Left renal pelvis (tissue), 4 donors: ENCODE results near the gene TMEM225B. TPM values are rescaled to one million over a fixed set of nuclear protein-coding genes. Genes with fewer than 3 reads are reported as not detected.
"Not testable (repeated sequence)": the region's sequence is repeated elsewhere in the genome, so short reads cannot be mapped to it uniquely, and the experiment has no call there.

Source experiments
- DNase-seq, 4 donors: peaks; one replicate each; pipeline ENCODE4 v3.0.0-alpha.2; 2013; ENCODE audit warnings: low read depth in 4 of 4, low spot score in 3 of 4
- polyA plus RNA-seq, 4 donors: library from polyadenylated mRNA; unstranded; fragments of 120-200 nt; gene quantifications; one replicate each; pipeline ENCODE4 v1.2.1, GENCODE V29; 2013; ENCODE audit not compliant: insufficient read length in 4 of 4

Gene TMEM225B
- polyA plus RNA-seq, 4 donors, result 2.0 to 3.0 (median 2.5) TPM

DNA sequence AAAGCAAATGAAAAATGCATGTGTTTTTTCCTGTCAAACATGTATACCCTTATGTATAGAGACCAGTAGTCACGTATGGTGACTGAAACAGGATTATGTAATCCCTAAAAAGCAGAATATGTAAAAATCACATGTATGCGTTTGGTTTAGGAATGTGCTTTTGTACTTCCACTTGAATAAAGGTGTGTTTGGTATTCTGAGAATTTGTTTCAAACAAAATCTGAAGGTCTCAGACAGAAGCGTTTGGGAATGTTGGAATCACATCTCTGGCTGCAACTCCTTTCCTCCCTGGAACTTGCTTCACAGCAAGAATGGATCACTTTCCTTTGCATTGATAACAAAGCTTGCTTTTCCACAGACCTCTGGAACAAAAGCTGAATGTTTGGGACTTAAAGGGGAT is 21.8 kb upstream of the TMEM225B start:
- no peak for DNase-seq

DNA sequence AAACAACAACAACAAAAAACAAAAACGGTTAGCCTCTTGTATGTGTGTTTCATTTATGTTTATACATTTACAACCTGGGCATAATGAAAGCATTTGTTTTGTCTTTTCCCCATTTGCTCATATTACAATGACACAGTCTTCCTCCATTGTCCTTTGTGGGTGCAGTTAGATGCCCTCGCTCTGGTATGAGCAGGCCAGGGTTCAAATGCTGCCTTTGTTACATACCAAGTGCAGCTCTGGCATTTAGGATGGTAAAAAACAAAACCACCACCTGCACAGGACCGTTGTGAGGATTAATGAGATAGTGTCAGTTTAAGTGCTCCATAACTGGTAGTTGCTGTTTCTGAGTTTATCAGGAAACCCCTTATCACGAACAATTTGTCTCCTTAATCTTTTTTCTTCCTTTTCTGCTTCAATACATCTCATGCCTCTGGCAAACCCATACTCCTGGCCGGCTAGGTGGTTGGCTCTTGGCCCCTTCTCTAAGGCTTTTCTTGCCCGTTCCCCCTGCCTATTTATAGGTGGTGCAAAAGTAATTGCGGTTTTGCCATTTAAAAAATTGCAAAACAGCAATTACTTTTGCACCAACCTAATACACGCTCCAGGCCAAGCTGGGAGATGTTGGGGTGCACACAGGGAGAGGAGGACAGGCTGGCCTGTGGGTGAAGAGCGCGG is 18.6 kb upstream of the TMEM225B start:
- no peak for DNase-seq

DNA sequence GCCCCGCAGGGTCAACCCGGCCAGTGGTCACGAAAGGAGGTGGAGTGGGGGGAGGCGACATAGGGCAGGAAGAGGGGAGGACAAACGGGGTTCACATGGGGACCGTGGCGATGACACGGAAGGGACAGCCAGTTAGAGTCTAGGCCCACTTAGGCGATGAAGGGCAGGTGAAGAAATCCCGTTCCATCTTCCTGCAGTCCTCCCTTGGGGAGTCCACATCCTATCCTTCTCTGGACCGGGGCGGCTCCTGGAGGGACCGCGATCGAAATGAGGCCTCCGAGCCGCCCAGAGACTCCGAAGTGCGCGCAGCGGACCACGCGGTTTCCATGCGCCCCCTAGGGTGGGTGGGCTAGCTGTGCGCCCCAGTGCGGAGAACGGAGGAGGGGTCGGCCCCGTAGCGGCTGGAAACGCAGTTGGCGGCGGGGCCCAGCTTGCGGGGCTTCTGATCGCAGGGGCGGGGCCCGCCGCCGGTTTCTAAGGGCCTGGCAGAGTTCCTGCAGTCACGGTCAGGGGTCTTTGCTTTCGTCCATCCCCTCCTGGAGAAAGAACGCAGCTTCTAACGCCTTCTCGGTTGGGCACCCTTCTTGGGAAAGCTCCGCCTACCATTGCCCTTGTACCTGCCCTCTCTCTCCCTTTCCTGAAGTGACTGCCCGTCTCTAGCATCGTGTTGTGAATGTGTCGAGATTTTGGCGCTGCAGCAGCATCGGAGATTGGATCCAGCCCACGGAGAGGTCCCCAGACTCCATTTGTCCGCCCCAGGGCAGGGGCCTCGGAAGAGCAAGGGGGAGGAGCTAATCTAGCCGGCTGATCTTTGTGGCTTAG is 17.9 kb upstream of the TMEM225B start:
- DNase-seq, result peak; percentile 35 to 50 (median 46)

DNA sequence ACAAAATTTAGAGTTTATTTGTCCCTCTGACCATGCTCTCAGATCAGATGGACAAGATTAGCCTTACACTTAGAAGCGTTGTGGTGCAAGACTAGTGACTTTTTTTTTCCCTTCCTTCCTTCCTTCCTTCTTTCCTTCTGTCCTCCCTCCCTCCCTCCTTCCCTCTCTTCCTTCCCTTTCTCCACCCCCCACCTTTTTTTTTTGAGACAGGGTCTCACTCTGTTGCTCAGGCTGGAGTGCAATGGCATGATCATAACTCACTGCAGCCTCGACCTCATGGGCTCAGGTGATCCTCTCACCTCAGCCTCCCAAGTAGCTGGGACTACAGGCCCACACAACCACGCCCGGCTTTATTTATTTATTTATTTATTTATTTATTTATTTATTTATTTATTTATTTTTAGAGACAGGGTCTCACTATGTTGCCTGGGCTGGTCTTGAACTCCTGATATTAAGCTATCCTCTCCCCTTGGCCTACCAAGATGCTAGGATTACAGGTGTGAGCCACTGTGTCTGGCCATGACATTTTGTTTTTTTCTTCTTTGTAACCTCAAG is 17.2 kb upstream of the TMEM225B start:
- not testable (repeated sequence) for DNase-seq

- DNase-seq, result no peak
Measured at GRCh38 chr7:99588868-99589267, 9.2 kb upstream of the TMEM225B start.

GRCh38 chr7:99594948-99595745 is 2.9 kb upstream of the TMEM225B start:
- no peak for DNase-seq

DNA sequence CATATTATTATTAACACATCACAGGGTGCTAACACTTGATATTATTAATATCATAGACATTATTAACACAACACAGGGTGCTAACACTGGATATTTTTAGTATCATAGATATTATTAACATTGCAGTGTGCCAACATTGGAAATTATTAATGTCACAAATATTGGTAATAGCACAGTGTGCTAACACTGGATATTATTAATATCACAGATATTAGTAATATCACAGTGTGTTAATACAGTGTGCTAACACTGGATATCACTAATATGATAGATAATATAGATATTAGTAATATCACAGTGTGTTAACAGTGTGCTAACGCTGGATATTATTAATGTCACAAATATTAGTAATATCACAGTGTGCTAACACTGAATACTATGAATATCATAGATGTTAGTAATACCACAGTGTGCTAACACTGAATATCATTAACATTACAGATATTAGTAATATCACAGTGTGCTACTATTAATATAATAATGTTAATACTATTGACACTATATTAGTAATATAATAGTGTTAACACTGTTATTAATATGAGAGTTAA is 1.6 kb upstream of the TMEM225B start:
- DNase-seq, result no peak

DNA sequence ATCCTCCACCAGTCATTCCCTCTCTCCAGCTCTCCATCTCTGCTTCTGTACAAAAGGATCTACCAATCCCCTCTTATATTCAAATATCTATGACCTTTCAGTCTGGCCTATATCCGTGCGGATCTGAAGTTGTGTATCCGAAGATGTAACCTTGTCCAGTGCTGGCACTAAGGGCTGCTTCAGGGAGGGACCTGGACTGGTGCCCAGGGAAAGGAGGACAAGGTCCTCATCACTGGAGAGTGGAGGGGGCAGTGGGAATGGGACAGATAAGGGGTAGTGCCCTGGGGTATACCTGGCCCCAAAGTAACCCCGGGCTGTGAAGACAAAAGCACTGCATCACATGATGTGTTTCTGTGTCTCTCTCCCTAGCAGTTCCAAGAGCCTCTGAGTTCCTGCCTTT is 1.8 kb downstream of the TMEM225B start:
- DNase-seq, result no peak

DNA sequence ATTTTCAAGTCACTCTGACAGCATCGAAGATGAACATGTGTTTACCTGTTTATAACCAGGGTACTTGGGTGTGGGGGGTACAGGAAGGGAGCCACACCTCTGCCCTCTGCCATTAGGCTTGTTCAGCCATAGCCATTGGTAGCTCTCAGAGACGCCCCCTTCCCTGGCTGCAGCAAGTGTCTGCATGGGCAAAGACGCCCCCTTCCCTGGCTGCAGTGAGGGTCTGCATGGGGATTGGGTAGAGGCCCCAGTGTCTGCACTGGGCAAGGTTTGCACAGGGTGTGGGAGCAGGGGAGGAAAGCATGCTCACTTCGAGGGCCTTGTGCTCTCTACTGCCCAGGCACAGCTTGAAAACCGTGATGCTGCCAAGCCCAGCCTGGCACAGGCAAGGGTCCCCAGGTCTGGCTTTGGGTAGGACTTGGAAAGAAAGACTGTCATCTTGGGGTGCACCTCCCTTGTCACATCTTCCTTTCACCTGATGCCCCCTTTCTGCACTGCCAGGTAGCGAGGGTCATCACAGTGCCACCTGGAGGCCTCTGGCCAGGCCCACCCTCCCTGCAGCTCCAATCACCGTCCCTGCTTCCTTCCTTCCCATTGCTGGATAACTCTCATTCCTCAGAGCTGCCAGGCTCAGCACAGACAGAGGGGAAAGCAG is 3.7 kb downstream of the TMEM225B start:
- no peak for DNase-seq

DNA sequence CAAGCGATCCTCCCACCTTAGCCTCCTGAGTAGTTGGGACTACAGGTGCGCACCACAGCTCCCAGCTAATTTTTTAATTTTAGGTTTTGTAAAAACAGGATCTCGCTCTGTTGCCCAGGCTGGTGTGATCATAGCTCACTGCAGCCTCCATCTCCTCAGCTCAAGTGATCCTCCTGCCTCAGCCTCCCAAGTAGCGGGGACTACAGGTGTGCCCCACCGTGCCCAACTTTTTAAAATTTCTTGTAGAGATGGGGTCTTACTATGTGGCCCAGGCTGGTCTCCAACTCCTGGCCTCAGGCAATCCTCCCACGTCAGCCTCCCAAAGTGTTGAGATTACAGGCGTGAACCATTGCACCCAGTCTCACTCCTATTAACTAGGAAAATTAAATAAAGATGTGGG is 7.5 kb downstream of the TMEM225B start:
- DNase-seq, result no peak

GRCh38 chr7:99606531-99606930 is 8.5 kb downstream of the TMEM225B start:
- no peak for DNase-seq

DNA sequence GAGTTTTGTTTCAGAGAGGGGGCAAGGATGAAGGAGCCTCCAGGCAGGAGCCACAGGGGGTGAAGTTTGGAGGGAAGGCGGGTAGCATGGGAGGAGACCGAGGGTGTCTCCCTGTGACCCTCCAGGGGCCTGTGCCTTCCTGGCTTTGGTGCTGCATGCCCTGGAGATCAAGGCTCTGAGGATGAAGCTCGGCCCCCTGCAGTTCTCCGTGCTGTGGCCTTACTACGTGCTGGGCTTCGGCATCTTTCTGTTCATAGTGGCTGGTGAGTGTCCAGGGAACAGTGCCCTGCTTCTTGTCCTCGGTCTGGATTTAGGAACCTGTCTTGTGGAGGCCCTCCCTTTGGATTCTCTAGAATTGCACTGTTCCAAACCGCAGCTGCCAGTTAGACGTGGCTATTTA is 9.5 kb downstream of the TMEM225B start:
- no peak for DNase-seq

- no peak for DNase-seq
Measured at GRCh38 chr7:99614495-99614894, 16.4 kb downstream of the TMEM225B start.

DNA sequence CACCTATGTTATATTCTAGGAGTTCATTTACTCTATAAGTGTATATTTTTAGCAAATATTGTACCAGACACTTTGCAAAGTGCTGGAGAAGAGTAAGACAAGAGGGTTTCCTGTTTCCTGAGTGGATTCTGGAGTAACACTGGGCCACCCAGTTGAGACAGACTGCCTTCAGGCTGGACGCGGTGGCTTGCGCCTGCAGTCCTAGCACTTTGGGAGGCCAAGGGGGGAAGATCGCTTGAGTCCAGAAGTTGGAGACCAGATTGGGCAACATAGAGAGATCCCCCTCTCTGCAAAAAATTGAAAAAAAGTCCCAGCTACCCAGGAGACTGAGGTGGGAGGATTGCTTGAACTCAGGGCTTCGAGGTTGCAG is 17.9 kb downstream of the TMEM225B start:
- no peak for DNase-seq

- peak; percentile 88 to 92 (median 90) for DNase-seq
Measured at GRCh38 chr7:99616359-99617191, 18.5 kb downstream of the TMEM225B start, which contains the start of gene ZSCAN25. TSS of gene ZSCAN25 (plus strand) at chr7:99616946. CDS start at chr7:99619607, 2,661 bp downstream.

DNA sequence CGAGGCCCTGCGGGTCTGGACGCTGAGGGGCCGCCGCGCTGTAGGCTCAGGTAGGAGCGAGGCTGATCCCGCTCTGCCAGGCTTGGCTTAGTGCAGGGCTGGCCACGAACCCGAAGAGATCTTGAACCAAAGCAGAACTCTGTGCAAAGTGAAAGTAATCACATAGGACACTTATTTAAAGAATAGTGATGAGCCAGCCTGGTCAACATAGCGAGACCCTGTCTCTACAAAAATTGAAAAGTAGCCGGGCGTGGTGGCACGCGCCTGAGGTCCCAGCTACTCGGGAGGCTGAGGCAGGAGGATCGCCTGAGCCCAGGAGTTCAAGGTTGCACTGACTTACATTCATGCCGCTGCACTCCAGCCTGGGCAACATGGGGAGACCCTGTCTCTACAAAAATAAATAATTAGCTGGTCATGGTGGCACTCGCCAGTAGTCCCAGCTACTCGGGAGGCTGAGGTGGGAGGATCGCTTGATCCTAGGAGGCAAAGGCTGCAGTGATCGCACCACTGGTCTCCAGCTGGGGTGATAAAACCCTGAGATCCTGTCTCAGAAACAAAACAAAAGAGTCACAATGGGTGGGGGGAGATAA is 19.2 kb downstream of the TMEM225B start:
- DNase-seq, result no peak

DNA sequence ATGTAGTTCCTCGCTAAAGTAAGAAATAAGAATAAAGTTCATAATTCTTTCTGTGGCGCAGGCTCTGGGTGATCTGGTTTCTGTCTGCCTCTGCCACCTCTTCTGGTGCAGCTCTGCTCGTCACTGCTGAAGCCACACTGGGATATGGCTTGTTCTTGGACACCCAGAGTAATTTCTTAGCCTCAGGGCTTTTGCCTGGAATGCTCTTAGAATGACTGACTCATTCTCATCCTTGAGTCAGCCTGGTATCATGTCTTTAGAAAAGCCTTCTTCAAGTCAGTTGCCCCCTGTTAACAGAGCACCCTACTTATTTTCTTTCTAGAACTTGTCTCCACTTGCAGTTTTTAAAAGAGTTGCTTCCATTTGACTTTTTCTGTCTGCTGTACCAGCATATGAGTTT is 20.7 kb downstream of the TMEM225B start:
- no peak for DNase-seq

DNA sequence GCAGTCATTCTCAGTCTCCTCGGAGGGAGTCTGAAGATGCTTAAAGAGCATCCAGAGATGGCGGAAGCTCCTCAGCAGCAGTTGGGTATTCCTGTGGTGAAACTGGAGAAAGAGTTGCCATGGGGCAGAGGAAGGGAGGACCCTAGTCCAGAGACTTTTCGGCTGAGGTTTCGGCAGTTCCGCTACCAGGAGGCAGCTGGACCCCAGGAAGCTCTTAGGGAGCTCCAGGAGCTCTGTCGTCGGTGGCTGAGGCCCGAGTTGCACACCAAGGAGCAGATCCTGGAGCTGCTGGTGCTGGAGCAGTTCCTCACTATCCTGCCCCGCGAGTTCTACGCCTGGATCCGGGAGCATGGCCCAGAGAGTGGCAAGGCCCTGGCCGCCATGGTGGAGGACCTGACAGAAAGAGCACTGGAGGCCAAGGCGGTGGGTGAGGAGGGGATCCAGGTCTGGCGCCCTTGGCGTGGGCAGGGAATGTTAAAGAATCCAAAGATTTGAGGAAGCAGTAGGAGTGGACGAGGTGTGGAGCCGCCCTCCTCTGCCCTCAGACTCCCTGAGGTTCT is 21.6 kb downstream of the TMEM225B start:
- DNase-seq, result no peak

GRCh38 chr7:99621271-99621670 is 23.2 kb downstream of the TMEM225B start:
- no peak for DNase-seq
